ENCODE measurements around the gene GDF11. TPM values are rescaled to one million over a fixed set of nuclear protein-coding genes. Genes with fewer than 3 reads are reported as not detected.
A peak's percentile ranks its signal among the peaks of the same experiment; 100 is the strongest.

Gene GDF11
- total and polyA plus RNA-seq, 4 donors, result 3.0 to 9.4 (median 5.4) TPM

- Histone ChIP-seq H3K4me1 (ENCODE audit: control insufficient read depth in 1 of 2, insufficient read depth in 2 of 2, low read length in 2 of 2) (peaks cover 0 to 4% of the 10 kb centered on the region in 2 donors), H3K4me3 (ENCODE audit: low read length in 2 of 2) (peak overlapping the region; percentile 54 to 84), H3K9me3 (ENCODE audit: control insufficient read depth, low read length) (no peaks in the 10 kb centered on the region), H3K27me3 (ENCODE audit: control insufficient read depth in 1 of 2, insufficient read depth in 2 of 2, low read length in 1 of 2) (no peaks in the 10 kb centered on the region), H3K27ac (ENCODE audit: low read depth in 1 of 2, low read length in 2 of 2) (peak overlapping the region; percentile 77 to 90), H3K36me3 (ENCODE audit: control insufficient read depth in 1 of 2, insufficient read depth in 2 of 2, low read length in 1 of 2) (peaks cover 0 to 2% of the 10 kb centered on the region in 2 donors)
- 4 to 10% methylated on average over 9 of the region's 9 CpGs for WGBS, 2 donors
- intact Hi-C loops (cut with DNase I), result no loop called here
- peak; percentile 43 for ATAC-seq (ENCODE audit: low FRiP score)
- peak; percentile 76 to 82 for DNase-seq
Observed at GRCh38 chr12:55704824-55705718, 37.9 kb upstream of the GDF11 start.

GRCh38 chr12:55705782-55706402 is 37.0 kb upstream of the GDF11 start:
- peaks cover 0 to 4% of the 10 kb centered on the region in 2 donors for H3K4me1 ChIP-seq (ENCODE audit: control insufficient read depth in 1 of 2, insufficient read depth in 2 of 2, low read length in 2 of 2)
- peaks cover 0 to 2% of the 10 kb centered on the region in 2 donors for H3K36me3 ChIP-seq (ENCODE audit: control insufficient read depth in 1 of 2, insufficient read depth in 2 of 2, low read length in 1 of 2)
- no peaks in the 10 kb centered on the region for H3K27me3 ChIP-seq (ENCODE audit: control insufficient read depth in 1 of 2, insufficient read depth in 2 of 2, low read length in 1 of 2)
- 2 to 3% methylated on average over 5 of the region's 5 CpGs for WGBS, 2 donors
- peak overlapping the region; percentile 73 to 77 for H3K27ac ChIP-seq (ENCODE audit: low read depth in 1 of 2, low read length in 2 of 2)
- ATAC-seq (ENCODE audit: low FRiP score), result no peak
- peak overlapping the region; percentile 54 to 84 for H3K4me3 ChIP-seq (ENCODE audit: low read length in 2 of 2)
- DNase-seq, result peak; percentile 44 to 80
- intact Hi-C loops (cut with DNase I), result loop anchor here in 1 of 2 donors (2.0 kb wide), 1 partner anchor 15 kb away; the partner anchor contains the start of gene RDH5
- H3K9me3 ChIP-seq (ENCODE audit: control insufficient read depth, low read length), result no peaks in the 10 kb centered on the region

DNA sequence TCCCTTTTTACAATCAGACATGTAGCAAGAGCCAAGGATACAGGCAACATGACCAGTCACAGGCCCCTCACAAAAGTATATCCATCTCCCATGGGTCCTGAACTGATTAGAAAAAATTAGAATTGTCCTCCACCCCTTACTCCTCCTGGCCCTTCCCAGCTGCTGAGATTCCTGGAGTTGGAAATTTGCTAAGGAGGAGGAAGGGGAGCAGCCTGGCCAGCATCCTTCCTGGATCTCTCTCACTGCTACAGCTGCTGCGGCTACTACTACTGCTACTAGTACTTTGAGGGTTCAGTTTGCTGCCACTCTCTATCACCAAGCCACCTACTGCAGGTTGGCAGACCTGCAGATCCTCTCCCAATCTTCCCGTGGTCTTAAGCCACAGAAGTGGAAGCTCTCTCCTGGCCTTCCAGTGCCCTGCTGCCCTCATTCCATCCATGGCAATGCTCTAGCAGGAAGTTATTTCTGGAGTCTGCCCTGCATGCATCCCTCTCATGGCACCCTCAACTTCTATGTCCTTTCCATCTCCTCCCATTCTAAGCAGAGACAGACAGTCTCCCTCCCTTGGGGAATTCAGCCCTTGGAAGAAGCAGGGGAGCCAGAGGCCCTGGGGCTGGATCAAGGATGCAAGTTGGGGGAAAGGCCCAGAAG is 36.2 kb upstream of the GDF11 start:
- Histone ChIP-seq H3K4me1 (ENCODE audit: control insufficient read depth in 1 of 2, insufficient read depth in 2 of 2, low read length in 2 of 2) (peaks cover 0 to 4% of the 10 kb centered on the region in 2 donors), H3K36me3 (ENCODE audit: control insufficient read depth in 1 of 2, insufficient read depth in 2 of 2, low read length in 1 of 2) (no peaks in the 10 kb centered on the region), H3K4me3 (ENCODE audit: low read length in 2 of 2) (peak overlapping the region; percentile 54 to 84), H3K27ac (ENCODE audit: low read depth in 1 of 2, low read length in 2 of 2) (peak overlapping the region; percentile 73 to 86), H3K27me3 (ENCODE audit: control insufficient read depth in 1 of 2, insufficient read depth in 2 of 2, low read length in 1 of 2) (no peaks in the 10 kb centered on the region), H3K9me3 (ENCODE audit: control insufficient read depth, low read length) (no peaks in the 10 kb centered on the region)
- WGBS, 2 donors, result 2% methylated on average over 2 of the region's 2 CpGs
- ATAC-seq (ENCODE audit: low FRiP score), result no peak
- peak in 1 of 2 donors; percentile 41 for DNase-seq
- intact Hi-C loops (cut with DNase I), result loop anchor here in 1 of 2 donors (2.0 kb wide), 1 partner anchor 14 kb away; the partner anchor contains the start of gene RDH5

GRCh38 chr12:55707219-55707671 is 35.7 kb upstream of the GDF11 start:
- intact Hi-C loops (cut with DNase I), result loop anchor here in 1 of 2 donors (2.0 kb wide), 1 partner anchor 14 kb away; the partner anchor contains the start of gene RDH5
- 0 to 1% methylated on average over 20 to 22 of the region's 22 CpGs for WGBS, 2 donors
- ATAC-seq (ENCODE audit: low FRiP score), result no peak
- Histone ChIP-seq H3K9me3 (ENCODE audit: control insufficient read depth, low read length) (no peaks in the 10 kb centered on the region), H3K27ac (ENCODE audit: low read depth in 1 of 2, low read length in 2 of 2) (peak overlapping the region; percentile 73 to 86), H3K27me3 (ENCODE audit: control insufficient read depth in 1 of 2, insufficient read depth in 2 of 2, low read length in 1 of 2) (no peaks in the 10 kb centered on the region), H3K4me3 (ENCODE audit: low read length in 2 of 2) (peak overlapping the region; percentile 54 to 84), H3K4me1 (ENCODE audit: control insufficient read depth in 1 of 2, insufficient read depth in 2 of 2, low read length in 2 of 2) (peaks cover 0 to 7% of the 10 kb centered on the region in 2 donors), H3K36me3 (ENCODE audit: control insufficient read depth in 1 of 2, insufficient read depth in 2 of 2, low read length in 1 of 2) (no peaks in the 10 kb centered on the region)
- DNase-seq, result peak; percentile 65 to 84

DNA sequence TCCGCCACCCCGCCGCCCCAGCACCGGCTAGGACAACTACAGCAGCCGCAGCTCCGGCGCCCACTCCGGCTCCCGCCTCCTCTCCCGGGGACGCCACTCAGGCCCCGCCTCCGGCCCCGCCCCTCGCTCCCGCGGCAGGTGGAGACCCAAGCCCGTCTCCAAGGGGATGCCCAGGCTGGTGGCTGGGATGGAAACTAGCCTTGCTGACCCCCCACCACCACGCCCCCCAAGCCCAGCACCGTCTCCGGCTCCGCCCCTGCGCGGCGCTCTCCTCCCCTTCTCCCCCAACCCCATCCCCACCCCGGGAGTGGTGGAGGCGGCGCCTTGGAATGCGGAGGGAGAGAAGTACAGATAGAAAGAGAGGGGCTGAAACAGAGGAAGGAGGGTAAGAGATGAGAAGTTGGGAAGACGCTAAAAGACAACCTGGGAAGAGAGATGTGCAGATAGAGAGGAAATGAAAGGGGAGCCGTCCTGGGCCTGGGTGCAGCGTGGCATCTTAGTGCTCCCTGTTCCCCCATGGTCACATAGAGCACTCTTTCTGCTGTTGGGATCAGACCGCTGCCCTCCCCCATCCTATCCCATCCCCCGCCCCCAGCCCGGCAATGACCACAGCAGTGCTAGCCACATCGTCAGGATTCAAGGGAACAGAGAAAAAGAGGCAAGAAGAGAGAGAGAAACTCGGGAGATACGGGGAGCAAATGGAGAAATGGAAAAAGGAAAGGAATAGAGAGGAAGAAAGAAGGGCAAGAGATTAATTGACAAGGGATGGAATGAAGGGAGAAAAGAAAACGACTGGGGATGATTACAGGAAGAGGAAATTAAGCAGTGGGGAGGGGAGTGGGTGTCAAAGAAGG is 34.9 kb upstream of the GDF11 start, which contains the start of gene ITGA7:
ITGA7 (minus strand) TSS at position 64 of the 854 bp plus-strand sequence. CDS start 222 bp downstream, outside the sequence.
- no peaks in the 10 kb centered on the region for H3K9me3 ChIP-seq (ENCODE audit: control insufficient read depth, low read length)
- H3K4me3 ChIP-seq (ENCODE audit: low read length in 2 of 2), result peak within 1 kb of the TSS; percentile 54 to 84
- H3K36me3 ChIP-seq (ENCODE audit: control insufficient read depth in 1 of 2, insufficient read depth in 2 of 2, low read length in 1 of 2), result no peaks in the 10 kb centered on the region
- ATAC-seq (ENCODE audit: low FRiP score), result peak; percentile 83
- peaks cover 0 to 7% of the 10 kb centered on the region in 2 donors for H3K4me1 ChIP-seq (ENCODE audit: control insufficient read depth in 1 of 2, insufficient read depth in 2 of 2, low read length in 2 of 2)
- H3K27ac ChIP-seq (ENCODE audit: low read depth in 1 of 2, low read length in 2 of 2), result peak within 1 kb of the TSS; percentile 73 to 86
- WGBS, 2 donors, result 1% methylated on average over 29 to 39 of the region's 39 CpGs
- H3K27me3 ChIP-seq (ENCODE audit: control insufficient read depth in 1 of 2, insufficient read depth in 2 of 2, low read length in 1 of 2), result no peaks in the 10 kb centered on the region
- DNase-seq, result peak; percentile 90 to 98
- intact Hi-C loops (cut with DNase I), result loop anchor here in 1 of 2 donors (2.0 kb wide), 1 partner anchor 13 kb away; the partner anchor contains the start of gene RDH5

GRCh38 chr12:55708695-55709233 is 34.2 kb upstream of the GDF11 start:
- WGBS, 2 donors, result 0 to 1% methylated on average over 3 of the region's 3 CpGs

DNA sequence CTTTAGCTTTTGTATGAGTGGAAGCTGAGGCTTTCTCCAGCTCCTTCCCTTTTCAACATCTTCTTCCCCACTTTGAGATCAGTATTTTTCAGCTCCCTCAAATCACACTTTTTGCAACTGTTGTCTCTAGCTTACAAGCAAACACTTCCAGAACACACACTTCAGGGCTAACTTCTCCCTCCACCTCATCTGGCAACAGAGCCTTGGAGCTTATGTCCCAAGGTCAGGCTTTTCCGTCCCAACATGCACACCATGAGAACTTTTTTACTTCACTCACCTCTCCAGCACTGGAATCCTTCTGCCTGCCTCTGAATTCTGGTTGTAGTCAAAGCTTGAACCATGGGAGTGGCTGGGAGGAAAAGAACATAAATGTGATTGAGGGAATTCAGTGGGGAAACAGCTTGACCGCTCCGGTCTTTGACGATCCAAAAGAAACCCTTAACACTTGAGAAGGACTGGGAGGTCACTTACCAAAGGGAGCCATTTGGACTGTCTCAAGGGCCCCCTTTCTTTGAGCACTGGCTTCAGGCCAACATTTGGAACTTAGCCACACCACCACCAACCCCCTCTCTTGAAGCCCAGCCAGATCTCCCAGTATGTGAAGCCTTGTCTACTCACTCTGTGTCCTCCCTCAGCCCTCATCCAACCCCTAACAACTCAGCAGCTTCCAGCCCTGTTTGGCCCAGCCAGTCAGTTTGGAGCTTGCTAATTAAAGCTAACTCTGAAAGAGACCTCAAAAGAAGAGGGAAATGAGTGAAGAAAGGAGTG is 31.0 kb upstream of the GDF11 start:
- H3K4me1 ChIP-seq (ENCODE audit: control insufficient read depth in 1 of 2, insufficient read depth in 2 of 2, low read length in 2 of 2), result peaks cover 0 to 7% of the 10 kb centered on the region in 2 donors
- H3K9me3 ChIP-seq (ENCODE audit: control insufficient read depth, low read length), result no peaks in the 10 kb centered on the region
- peak; percentile 48 to 71 for DNase-seq
- H3K27me3 ChIP-seq (ENCODE audit: control insufficient read depth in 1 of 2, insufficient read depth in 2 of 2, low read length in 1 of 2), result no peaks in the 10 kb centered on the region
- ATAC-seq (ENCODE audit: low FRiP score), result no peak
- no peak overlapping the region for H3K4me3 ChIP-seq (ENCODE audit: low read length in 2 of 2)
- no peaks in the 10 kb centered on the region for H3K36me3 ChIP-seq (ENCODE audit: control insufficient read depth in 1 of 2, insufficient read depth in 2 of 2, low read length in 1 of 2)
- peak overlapping the region in 1 of 2 donors; percentile 25 for H3K27ac ChIP-seq (ENCODE audit: low read depth in 1 of 2, low read length in 2 of 2)
- 22 to 47% methylated on average over 4 of the region's 4 CpGs for WGBS, 2 donors
- intact Hi-C loops (cut with DNase I), result no loop called here

More at GRCh38 chr12:55708695-55709233, 34.2 kb upstream of the GDF11 start:
- Histone ChIP-seq H3K27me3 (ENCODE audit: control insufficient read depth in 1 of 2, insufficient read depth in 2 of 2, low read length in 1 of 2) (no peaks in the 10 kb centered on the region), H3K4me1 (ENCODE audit: control insufficient read depth in 1 of 2, insufficient read depth in 2 of 2, low read length in 2 of 2) (peaks cover 0 to 7% of the 10 kb centered on the region in 2 donors), H3K4me3 (ENCODE audit: low read length in 2 of 2) (peak overlapping the region in 1 of 2 donors; percentile 54), H3K27ac (ENCODE audit: low read depth in 1 of 2, low read length in 2 of 2) (peak overlapping the region; percentile 66 to 86), H3K9me3 (ENCODE audit: control insufficient read depth, low read length) (no peaks in the 10 kb centered on the region), H3K36me3 (ENCODE audit: control insufficient read depth in 1 of 2, insufficient read depth in 2 of 2, low read length in 1 of 2) (no peaks in the 10 kb centered on the region)
- ATAC-seq (ENCODE audit: low FRiP score), result peak; percentile 10
- DNase-seq, result peak; percentile 49 to 80
- intact Hi-C loops (cut with DNase I), result no loop called here
